Suprapubic skin (tissue), 4 donors: Measurements from ENCODE around the gene BAIAP2. TPM values are rescaled to one million over a fixed set of nuclear protein-coding genes. Genes with fewer than 3 reads are reported as not detected.

Experiments
- DNase-seq, 2 donors: peaks; one replicate each; pipeline ENCODE4 v3.0.0-alpha.2; 2019; ENCODE audit warnings: low spot score in 2 of 2
- H3K27ac ChIP-seq: fragments of 200-600 bp; sonication (generic); one replicate; pipeline ENCODE4 v1.5.1; 2019
- H3K27me3 ChIP-seq: fragments of 200-600 bp; sonication (generic); one replicate; pipeline ENCODE4 v1.5.1; 2019
- H3K36me3 ChIP-seq: fragments of 200-600 bp; sonication (generic); one replicate; pipeline ENCODE4 v1.5.1; 2019
- H3K4me1 ChIP-seq: fragments of 200-600 bp; sonication (generic); one replicate; pipeline ENCODE4 v1.5.1; 2019
- H3K4me3 ChIP-seq: fragments of 200-600 bp; sonication (generic); one replicate; pipeline ENCODE4 v1.5.1; 2019; ENCODE audit warnings: mild to moderate bottlenecking
- H3K9me3 ChIP-seq: fragments of 200-600 bp; sonication (generic); one replicate; pipeline ENCODE4 v1.5.1; 2019
- CTCF ChIP-seq, 2 donors: fragments of 200-600 bp in 1 of 2; fragments of 450-650 bp in 1 of 2; sonication (generic) in 1 of 2; IDR thresholded peaks; one replicate each; pipeline ENCODE4 v1.5.1; 2016 to 2019; ENCODE audit warnings: antibody characterized with exemption in 2 of 2, mild to moderate bottlenecking in 1 of 2, moderate library complexity in 1 of 2
- EP300 ChIP-seq: sonication (generic); formaldehyde crosslinking; IDR thresholded peaks from one replicate; pipeline ENCODE4 v1.6.1; 2017; ENCODE audit warnings: antibody characterized with exemption
- POLR2A ChIP-seq, 2 donors: fragments of 450-650 bp; IDR thresholded peaks; one replicate each; pipeline ENCODE4 v1.6.1; 2017; ENCODE audit warnings: antibody characterized with exemption in 2 of 2, mild to moderate bottlenecking in 2 of 2, moderate library complexity in 2 of 2
- POLR2AphosphoS5 ChIP-seq, 3 donors: sonication (generic); formaldehyde crosslinking; IDR thresholded peaks; one replicate each; pipeline ENCODE4 v1.6.1; 2017; ENCODE audit warnings: antibody characterized with exemption in 3 of 3
- WGBS: methylation state at CpG from one replicate; pipeline ENCODE4 v1.1.5; 2018; 5-methylcytosine and 5-hydroxymethylcytosine counted together
- total RNA-seq, 4 donors: library from RNA; depleted of rRNA; stranded (reverse); fragments of >200 nt; gene quantifications; one replicate each; pipeline ENCODE4 v1.1.0, GENCODE V29; 2016

Gene BAIAP2
- total RNA-seq, 4 donors from 2014 or later: 214 to 283 (median 260) TPM

GRCh38 chr17:81158688-81159590 lies 124.0 kb downstream of the BAIAP2 start:
- no peak for DNase-seq
- H3K4me3 ChIP-seq: no peak overlapping the region
- peaks cover 42% of the 10 kb centered on the region for H3K27me3 ChIP-seq

GRCh38 chr17:81159611-81160265 lies 124.8 kb downstream of the BAIAP2 start:
- DNase-seq: no peak
- no peaks in the 10 kb centered on the region for H3K36me3 ChIP-seq
- no peak overlapping the region for H3K27ac ChIP-seq
- peaks cover 49% of the 10 kb centered on the region for H3K27me3 ChIP-seq
- WGBS: 92% methylated on average over 5 of the region's 25 CpGs
- H3K4me3 ChIP-seq: peak overlapping the region; percentile 34
- TF ChIP-seq POLR2AphosphoS5 (IDR thresholded peaks at IDR 0.05): no peak
- TF ChIP-seq CTCF (IDR thresholded peaks at IDR 0.05): no peak
- no peaks in the 10 kb centered on the region for H3K4me1 ChIP-seq
- H3K9me3 ChIP-seq: no peaks in the 10 kb centered on the region

More at GRCh38 chr17:81158688-81159590, 124.0 kb downstream of the BAIAP2 start:
- H3K27ac ChIP-seq: no peak overlapping the region
- no peak for TF ChIP-seq CTCF (IDR thresholded peaks at IDR 0.05)
- TF ChIP-seq POLR2AphosphoS5 (IDR thresholded peaks at IDR 0.05): no peak
- TF ChIP-seq POLR2A (IDR thresholded peaks at IDR 0.05): no peak
- TF ChIP-seq EP300: no peak
- H3K9me3 ChIP-seq: no peaks in the 10 kb centered on the region
- WGBS: 86% methylated on average over 29 of the region's 43 CpGs
- H3K36me3 ChIP-seq: no peaks in the 10 kb centered on the region
- H3K4me1 ChIP-seq: no peaks in the 10 kb centered on the region

DNA sequence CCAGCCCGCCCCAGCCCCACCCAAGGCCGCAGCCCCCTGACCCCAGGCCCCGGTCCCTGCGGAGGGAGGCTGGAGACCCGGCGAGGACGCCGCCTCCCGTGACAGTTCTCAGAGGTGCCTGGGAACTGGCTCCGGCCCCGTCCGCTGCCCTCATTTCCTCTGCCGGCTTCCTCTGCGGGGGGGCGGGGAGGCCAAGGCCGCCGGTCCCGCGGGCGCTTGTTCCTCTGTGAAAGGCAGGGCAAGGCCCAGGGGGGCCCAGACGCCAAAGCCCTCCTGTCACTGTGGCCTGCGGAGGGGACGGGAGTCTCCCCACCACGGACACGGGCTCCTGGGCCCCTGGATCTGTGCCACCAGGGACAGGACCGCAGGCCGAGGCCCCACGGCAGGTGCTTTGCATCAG lies 125.4 kb downstream of the BAIAP2 start:
- Histone ChIP-seq H3K9me3 (no peaks in the 10 kb centered on the region), H3K27ac (no peak overlapping the region), H3K4me1 (peaks cover 1% of the 10 kb centered on the region), H3K27me3 (peaks cover 54% of the 10 kb centered on the region), H3K4me3 (peak overlapping the region; percentile 34), H3K36me3 (no peaks in the 10 kb centered on the region)
- DNase-seq: no peak
- TF ChIP-seq EP300 (no peak), CTCF (IDR thresholded peaks at IDR 0.05) (no peak), POLR2A (IDR thresholded peaks at IDR 0.05) (no peak), POLR2AphosphoS5 (IDR thresholded peaks at IDR 0.05) (no peak)
- WGBS: no CpG with 5 or more reads among the region's 28 CpGs

- no peak for DNase-seq
- H3K4me1 ChIP-seq: peaks cover 7% of the 10 kb centered on the region
- TF ChIP-seq POLR2AphosphoS5 (IDR thresholded peaks at IDR 0.05) (no peak), CTCF (IDR thresholded peaks at IDR 0.05) (no peak), EP300 (no peak), POLR2A (IDR thresholded peaks at IDR 0.05) (no peak)
- peak overlapping the region; percentile 34 for H3K4me3 ChIP-seq
- WGBS: 60% methylated on average over 9 of the region's 32 CpGs
- no peaks in the 10 kb centered on the region for H3K9me3 ChIP-seq
- H3K27me3 ChIP-seq: peaks cover 60% of the 10 kb centered on the region
- no peak overlapping the region for H3K27ac ChIP-seq
- no peaks in the 10 kb centered on the region for H3K36me3 ChIP-seq
Observed at GRCh38 chr17:81160747-81161453, 125.9 kb downstream of the BAIAP2 start.
